ENCODE measurements around the gene PTCD2. TPM values are rescaled to one million over a fixed set of nuclear protein-coding genes. Genes with fewer than 3 reads are reported as not detected.

Gene PTCD2
- total RNA-seq, 4 donors from 2014 or later, result 6.7 to 13.2 (median 9.5) TPM

- TF ChIP-seq CTCF (IDR thresholded peaks at IDR 0.05 in 4 of 5, conservative IDR thresholded peaks at IDR 0.05 in 1 of 5) (no peak), POLR2A (IDR thresholded peaks at IDR 0.05) (no peak)
- ATAC-seq (no peak), DNase-seq (no peak)
- Histone ChIP-seq H3K27me3 (no peaks in the 10 kb centered on the region), H3K4me1 (peaks cover 10 to 13% of the 10 kb centered on the region in 2 donors), H3K27ac (no peak overlapping the region), H3K4me3 (no peak overlapping the region), H3K36me3 (no peaks in the 10 kb centered on the region), H3K9me3 (no peaks in the 10 kb centered on the region)
- in situ Hi-C loops (cut with MboI; ENCODE audit: low sequenced_read_pairs in 4 of 4) (no loop called here), intact Hi-C loops (cut with DNase I; ENCODE audit: low total_unique reads) (no loop called here)
These were observed 90.6 kb downstream of the PTCD2 start for GRCh38 chr5:72410688-72411295.

- Histone ChIP-seq H3K4me1 (peaks cover 10 to 13% of the 10 kb centered on the region in 2 donors), H3K36me3 (no peaks in the 10 kb centered on the region), H3K4me3 (no peak overlapping the region), H3K27ac (no peak overlapping the region), H3K27me3 (no peaks in the 10 kb centered on the region), H3K9me3 (no peaks in the 10 kb centered on the region)
- no peak for TF ChIP-seq POLR2A (IDR thresholded peaks at IDR 0.05)
- no peak for TF ChIP-seq CTCF (IDR thresholded peaks at IDR 0.05 in 4 of 5, conservative IDR thresholded peaks at IDR 0.05 in 1 of 5)
- no peak for DNase-seq
- no peak for ATAC-seq
- in situ Hi-C loops (cut with MboI; ENCODE audit: low sequenced_read_pairs in 4 of 4), result no loop called here
- intact Hi-C loops (cut with DNase I; ENCODE audit: low total_unique reads), result no loop called here
These were observed 92.3 kb downstream of the PTCD2 start for GRCh38 chr5:72412283-72413055.

- H3K27me3 ChIP-seq, result no peaks in the 10 kb centered on the region
- H3K4me3 ChIP-seq, result no peak overlapping the region
- no peaks in the 10 kb centered on the region for H3K36me3 ChIP-seq
- DNase-seq (no peak), ATAC-seq (no peak)
- intact Hi-C loops (cut with DNase I; ENCODE audit: low total_unique reads) (no loop called here), in situ Hi-C loops (cut with MboI; ENCODE audit: low sequenced_read_pairs in 4 of 4) (no loop called here)
- TF ChIP-seq POLR2A (IDR thresholded peaks at IDR 0.05), result no peak
- TF ChIP-seq CTCF (IDR thresholded peaks at IDR 0.05 in 4 of 5, conservative IDR thresholded peaks at IDR 0.05 in 1 of 5), result no peak
- no peaks in the 10 kb centered on the region for H3K4me1 ChIP-seq
- H3K9me3 ChIP-seq, result no peaks in the 10 kb centered on the region
- no peak overlapping the region for H3K27ac ChIP-seq
These were observed 95.6 kb downstream of the PTCD2 start for GRCh38 chr5:72415616-72416325.

- Histone ChIP-seq H3K36me3 (no peaks in the 10 kb centered on the region), H3K4me1 (no peaks in the 10 kb centered on the region), H3K4me3 (no peak overlapping the region), H3K9me3 (no peaks in the 10 kb centered on the region), H3K27me3 (no peaks in the 10 kb centered on the region), H3K27ac (no peak overlapping the region)
- intact Hi-C loops (cut with DNase I; ENCODE audit: low total_unique reads) (no loop called here), in situ Hi-C loops (cut with MboI; ENCODE audit: low sequenced_read_pairs in 4 of 4) (no loop called here)
- ATAC-seq (no peak), DNase-seq (no peak)
- TF ChIP-seq CTCF (IDR thresholded peaks at IDR 0.05 in 4 of 5, conservative IDR thresholded peaks at IDR 0.05 in 1 of 5) (no peak), POLR2A (IDR thresholded peaks at IDR 0.05) (no peak)
These were observed 97.3 kb downstream of the PTCD2 start for GRCh38 chr5:72417333-72418062.

Other genes with a start within 250 kb of the PTCD2 start
- 100 to 1,000 TPM in 2 of 4 donors, 10 to 100 TPM in 2; 44.2 to 120 (median 83.4) TPM for gene MAP1B, start 212.9 kb upstream of the PTCD2 start, total RNA-seq
- gene MRPS27, start 133 bp upstream of the PTCD2 start, total RNA-seq, result 10 to 100 TPM; 33.2 to 74.9 (median 62.3) TPM
- 1 to 10 TPM; 2.0 to 5.8 (median 3.0) TPM for gene ZNF366, start 187.0 kb downstream of the PTCD2 start, total RNA-seq